ENCODE results near the gene MYCBP2.
A peak's percentile ranks its signal among the peaks of the same experiment; 100 is the strongest.

MYCBP2 gene, protein sequence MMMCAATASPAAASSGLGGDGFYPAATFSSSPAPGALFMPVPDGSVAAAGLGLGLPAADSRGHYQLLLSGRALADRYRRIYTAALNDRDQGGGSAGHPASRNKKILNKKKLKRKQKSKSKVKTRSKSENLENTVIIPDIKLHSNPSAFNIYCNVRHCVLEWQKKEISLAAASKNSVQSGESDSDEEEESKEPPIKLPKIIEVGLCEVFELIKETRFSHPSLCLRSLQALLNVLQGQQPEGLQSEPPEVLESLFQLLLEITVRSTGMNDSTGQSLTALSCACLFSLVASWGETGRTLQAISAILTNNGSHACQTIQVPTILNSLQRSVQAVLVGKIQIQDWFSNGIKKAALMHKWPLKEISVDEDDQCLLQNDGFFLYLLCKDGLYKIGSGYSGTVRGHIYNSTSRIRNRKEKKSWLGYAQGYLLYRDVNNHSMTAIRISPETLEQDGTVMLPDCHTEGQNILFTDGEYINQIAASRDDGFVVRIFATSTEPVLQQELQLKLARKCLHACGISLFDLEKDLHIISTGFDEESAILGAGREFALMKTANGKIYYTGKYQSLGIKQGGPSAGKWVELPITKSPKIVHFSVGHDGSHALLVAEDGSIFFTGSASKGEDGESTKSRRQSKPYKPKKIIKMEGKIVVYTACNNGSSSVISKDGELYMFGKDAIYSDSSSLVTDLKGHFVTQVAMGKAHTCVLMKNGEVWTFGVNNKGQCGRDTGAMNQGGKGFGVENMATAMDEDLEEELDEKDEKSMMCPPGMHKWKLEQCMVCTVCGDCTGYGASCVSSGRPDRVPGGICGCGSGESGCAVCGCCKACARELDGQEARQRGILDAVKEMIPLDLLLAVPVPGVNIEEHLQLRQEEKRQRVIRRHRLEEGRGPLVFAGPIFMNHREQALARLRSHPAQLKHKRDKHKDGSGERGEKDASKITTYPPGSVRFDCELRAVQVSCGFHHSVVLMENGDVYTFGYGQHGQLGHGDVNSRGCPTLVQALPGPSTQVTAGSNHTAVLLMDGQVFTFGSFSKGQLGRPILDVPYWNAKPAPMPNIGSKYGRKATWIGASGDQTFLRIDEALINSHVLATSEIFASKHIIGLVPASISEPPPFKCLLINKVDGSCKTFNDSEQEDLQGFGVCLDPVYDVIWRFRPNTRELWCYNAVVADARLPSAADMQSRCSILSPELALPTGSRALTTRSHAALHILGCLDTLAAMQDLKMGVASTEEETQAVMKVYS (N-terminal part only)

DNA sequence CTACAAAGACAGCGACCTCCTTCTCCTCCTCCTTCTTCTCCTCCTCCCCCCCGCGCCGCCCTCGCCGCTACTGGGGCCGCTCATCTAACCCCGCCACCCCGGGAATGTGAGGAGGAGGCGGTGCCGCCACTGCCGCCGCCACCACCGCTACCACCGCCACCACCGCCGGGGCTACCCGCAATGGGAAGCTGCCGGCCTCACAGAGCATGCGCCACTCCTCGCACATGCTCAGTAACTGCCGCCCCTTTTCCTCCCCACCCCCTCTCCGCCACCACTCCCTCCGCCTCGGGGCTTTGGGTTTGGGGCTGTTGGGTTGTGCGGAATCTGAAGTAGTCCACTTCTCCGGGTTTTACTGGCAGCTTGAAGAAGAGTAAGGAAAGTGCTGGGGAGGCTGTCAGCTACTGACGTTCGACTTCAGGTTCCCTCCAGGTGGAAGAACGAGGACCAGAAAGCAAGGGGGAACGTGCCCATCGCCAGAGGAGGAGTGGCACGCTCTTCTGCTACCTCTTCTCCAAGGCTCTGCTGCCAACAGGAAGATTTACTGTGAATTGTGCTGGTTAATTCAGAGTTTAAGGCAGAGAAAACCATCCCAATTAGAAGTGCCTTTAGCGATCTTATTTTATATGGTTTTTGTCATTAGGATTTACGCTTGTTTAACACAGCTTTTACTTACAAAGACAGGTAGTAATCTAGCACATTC is at the start of gene MYCBP2:
Gene MYCBP2, minus strand, starts transcription at position 190 of the 700 bp plus-strand sequence. CDS start 319 bp downstream, outside the sequence.
- H3K9me3 ChIP-seq (ENCODE audit: low read length): no peaks in the 10 kb centered on the region
- H3K36me3 ChIP-seq (ENCODE audit: insufficient read depth, low read length): no peaks in the 10 kb centered on the region
- no peaks in the 10 kb centered on the region for H3K27me3 ChIP-seq (ENCODE audit: insufficient read depth, low read length)
- peak within 1 kb of the TSS; percentile 93 for H3K4me3 ChIP-seq (ENCODE audit: low read length)
- H3K4me1 ChIP-seq (ENCODE audit: insufficient read depth, low read length): peaks cover 27% of the 10 kb centered on the region
- H2AFZ ChIP-seq (ENCODE audit: low read depth, low read length): peak within 1 kb of the TSS; percentile 78

DNA sequence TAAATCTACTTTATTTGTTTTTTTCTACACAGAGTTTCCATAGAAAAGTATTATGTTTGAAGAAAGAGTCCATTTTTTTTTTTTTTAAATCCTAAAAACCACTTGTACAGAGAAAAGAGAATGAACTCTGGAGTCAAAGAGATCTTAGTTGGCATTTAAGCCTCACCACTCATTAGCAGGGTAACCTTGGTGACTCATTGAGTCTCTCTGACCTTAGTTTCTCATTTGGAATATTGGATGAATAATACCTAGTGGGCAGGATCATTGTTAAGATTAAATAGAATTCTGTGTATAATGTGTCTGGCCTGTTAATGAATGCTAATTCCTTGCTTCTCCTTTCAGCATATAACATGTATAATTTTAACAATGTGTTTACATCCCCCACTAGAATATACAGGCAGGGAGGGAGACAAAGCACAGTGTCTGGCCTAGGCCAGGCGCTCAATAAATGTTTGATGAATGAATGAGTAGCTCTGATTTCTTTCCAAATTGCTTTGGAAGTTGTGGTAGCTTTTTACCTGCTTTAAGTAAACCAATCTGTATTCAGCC is 48.7 kb upstream of the MYCBP2 start:
- Histone ChIP-seq H3K27me3 (ENCODE audit: insufficient read depth, low read length) (no peaks in the 10 kb centered on the region), H3K4me3 (ENCODE audit: low read length) (no peak overlapping the region), H3K4me1 (ENCODE audit: insufficient read depth, low read length) (peaks cover 22% of the 10 kb centered on the region), H3K36me3 (ENCODE audit: insufficient read depth, low read length) (no peaks in the 10 kb centered on the region), H2AFZ (ENCODE audit: low read depth, low read length) (no peak overlapping the region), H3K9me3 (ENCODE audit: low read length) (no peaks in the 10 kb centered on the region)

DNA sequence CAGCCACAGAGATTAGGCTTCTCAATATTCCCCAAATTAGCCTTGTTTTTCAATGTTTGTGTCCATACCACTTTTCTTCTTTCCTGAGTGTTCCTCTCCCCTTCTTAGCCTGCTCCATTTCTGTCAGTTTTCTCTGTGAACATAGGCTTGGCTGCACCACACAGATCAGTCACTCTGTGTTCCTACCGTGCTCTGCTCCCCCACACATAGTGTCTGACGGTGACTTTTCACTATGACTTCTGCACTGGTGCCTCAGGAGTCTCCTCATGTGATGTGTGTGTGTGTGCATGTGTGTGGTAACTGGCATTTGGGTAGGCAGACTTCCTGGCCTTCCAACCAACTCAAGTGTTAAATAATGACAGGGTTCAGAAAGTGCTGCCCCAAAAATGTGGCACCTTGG is 47.9 kb upstream of the MYCBP2 start:
- no peaks in the 10 kb centered on the region for H3K27me3 ChIP-seq (ENCODE audit: insufficient read depth, low read length)
- H3K4me1 ChIP-seq (ENCODE audit: insufficient read depth, low read length): peaks cover 22% of the 10 kb centered on the region
- H3K4me3 ChIP-seq (ENCODE audit: low read length): no peak overlapping the region
- H2AFZ ChIP-seq (ENCODE audit: low read depth, low read length): no peak overlapping the region
- no peaks in the 10 kb centered on the region for H3K9me3 ChIP-seq (ENCODE audit: low read length)
- H3K36me3 ChIP-seq (ENCODE audit: insufficient read depth, low read length): no peaks in the 10 kb centered on the region

DNA sequence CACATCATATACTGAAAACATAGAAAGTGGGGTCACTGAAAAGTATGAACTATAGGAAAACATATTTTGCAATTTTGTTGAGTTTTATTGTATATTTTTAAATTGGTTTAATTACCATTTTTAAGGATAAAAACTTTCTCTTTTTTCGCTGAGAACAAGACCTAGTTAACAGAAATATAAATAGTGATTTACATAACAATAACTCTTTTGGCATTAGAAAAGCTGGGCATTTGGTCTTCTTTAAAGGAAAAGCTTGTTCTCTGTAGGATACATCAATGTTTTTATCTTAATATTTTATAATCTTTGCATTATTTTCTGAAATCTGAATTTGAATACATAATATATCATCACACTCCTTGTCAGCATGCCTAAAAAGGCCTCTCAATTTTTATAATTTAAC is 47.4 kb upstream of the MYCBP2 start:
- Histone ChIP-seq H3K27me3 (ENCODE audit: insufficient read depth, low read length) (no peaks in the 10 kb centered on the region), H2AFZ (ENCODE audit: low read depth, low read length) (no peak overlapping the region), H3K9me3 (ENCODE audit: low read length) (no peaks in the 10 kb centered on the region), H3K4me1 (ENCODE audit: insufficient read depth, low read length) (peaks cover 22% of the 10 kb centered on the region), H3K4me3 (ENCODE audit: low read length) (no peak overlapping the region), H3K36me3 (ENCODE audit: insufficient read depth, low read length) (no peaks in the 10 kb centered on the region)

DNA sequence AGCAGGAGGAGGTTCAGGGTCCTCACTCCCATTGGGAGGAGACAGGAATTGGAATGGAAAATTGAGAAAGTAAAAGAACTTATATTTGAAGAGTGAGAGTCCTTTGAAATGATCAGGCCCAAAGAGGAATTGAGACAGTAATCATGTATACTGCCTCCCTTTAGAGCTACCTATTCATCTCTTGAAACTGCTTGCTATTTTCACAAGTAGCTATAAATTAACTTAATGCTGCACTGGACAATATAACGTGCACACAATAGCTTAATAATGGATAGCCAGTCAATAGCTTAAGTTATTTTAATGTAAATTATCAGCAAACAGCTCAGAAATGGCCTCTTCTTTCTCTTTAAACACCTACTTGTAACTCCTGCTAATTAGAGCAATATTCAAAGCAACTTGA is 46.6 kb upstream of the MYCBP2 start:
- Histone ChIP-seq H3K27me3 (ENCODE audit: insufficient read depth, low read length) (no peaks in the 10 kb centered on the region), H3K36me3 (ENCODE audit: insufficient read depth, low read length) (no peaks in the 10 kb centered on the region), H3K4me3 (ENCODE audit: low read length) (no peak overlapping the region), H2AFZ (ENCODE audit: low read depth, low read length) (no peak overlapping the region), H3K4me1 (ENCODE audit: insufficient read depth, low read length) (peaks cover 22% of the 10 kb centered on the region), H3K9me3 (ENCODE audit: low read length) (no peaks in the 10 kb centered on the region)

DNA sequence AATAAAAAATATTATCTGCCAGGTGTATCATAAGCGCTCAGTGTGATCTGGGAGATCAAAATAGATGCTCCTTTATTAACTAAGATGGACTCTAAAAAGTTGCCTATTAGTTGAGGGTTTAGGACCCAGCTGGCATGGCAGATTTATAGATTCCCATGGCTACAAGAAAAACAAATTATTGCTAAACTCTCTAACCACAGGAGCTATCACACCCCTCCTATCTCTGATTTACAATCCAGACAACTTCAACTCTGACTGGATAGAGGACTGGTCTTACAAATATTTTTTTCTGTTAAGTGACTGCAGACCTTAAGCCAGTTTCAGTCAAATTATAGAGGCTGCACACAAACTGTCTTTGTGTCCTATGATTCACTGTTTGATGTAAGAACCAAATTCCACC is 45.4 kb upstream of the MYCBP2 start:
- Histone ChIP-seq H3K4me3 (ENCODE audit: low read length) (no peak overlapping the region), H2AFZ (ENCODE audit: low read depth, low read length) (no peak overlapping the region), H3K27me3 (ENCODE audit: insufficient read depth, low read length) (no peaks in the 10 kb centered on the region), H3K4me1 (ENCODE audit: insufficient read depth, low read length) (peaks cover 22% of the 10 kb centered on the region), H3K36me3 (ENCODE audit: insufficient read depth, low read length) (no peaks in the 10 kb centered on the region), H3K9me3 (ENCODE audit: low read length) (no peaks in the 10 kb centered on the region)

DNA sequence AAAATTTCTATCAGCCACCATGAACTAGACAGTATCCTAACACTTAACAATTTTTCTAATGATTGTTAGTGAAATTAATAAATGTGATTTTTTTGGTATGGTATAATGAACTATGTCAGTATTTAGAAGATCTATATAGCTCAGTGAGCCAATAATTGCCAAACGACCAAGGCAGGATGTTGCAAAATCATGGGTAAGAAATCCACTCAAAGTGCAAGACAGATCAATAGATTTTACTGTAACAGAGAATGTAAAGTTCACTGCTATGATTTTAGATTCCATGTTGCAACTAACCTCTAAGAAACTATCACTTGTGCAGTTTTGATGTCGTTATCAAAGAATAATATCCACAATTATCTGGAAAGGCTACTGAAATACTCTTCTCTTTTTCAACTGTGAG is 44.0 kb upstream of the MYCBP2 start:
- no peak overlapping the region for H3K4me3 ChIP-seq (ENCODE audit: low read length)
- H3K9me3 ChIP-seq (ENCODE audit: low read length): no peaks in the 10 kb centered on the region
- no peaks in the 10 kb centered on the region for H3K27me3 ChIP-seq (ENCODE audit: insufficient read depth, low read length)
- H3K36me3 ChIP-seq (ENCODE audit: insufficient read depth, low read length): no peaks in the 10 kb centered on the region
- peaks cover 20% of the 10 kb centered on the region for H3K4me1 ChIP-seq (ENCODE audit: insufficient read depth, low read length)
- no peak overlapping the region for H2AFZ ChIP-seq (ENCODE audit: low read depth, low read length)

DNA sequence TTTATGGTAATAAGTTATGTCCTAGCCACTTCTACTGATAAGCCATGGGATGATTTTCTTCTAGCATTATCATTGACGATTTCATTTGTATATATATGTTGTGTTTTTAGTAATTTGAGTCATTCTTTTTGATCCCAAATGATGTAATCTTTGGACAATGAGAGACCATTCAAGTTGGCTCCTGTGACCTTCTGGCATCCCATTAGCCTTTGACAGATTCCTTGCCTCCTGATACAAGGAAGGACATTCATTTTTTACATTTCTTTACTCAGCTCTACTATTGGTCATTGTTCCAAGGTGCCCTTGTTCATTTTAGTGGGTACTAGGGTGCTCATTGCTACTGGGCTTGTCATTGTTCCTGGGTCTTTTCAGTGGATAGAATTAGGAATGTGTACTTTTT is 35.3 kb upstream of the MYCBP2 start:
- Histone ChIP-seq H3K9me3 (ENCODE audit: low read length) (no peaks in the 10 kb centered on the region), H2AFZ (ENCODE audit: low read depth, low read length) (no peak overlapping the region), H3K36me3 (ENCODE audit: insufficient read depth, low read length) (no peaks in the 10 kb centered on the region), H3K4me1 (ENCODE audit: insufficient read depth, low read length) (peaks cover 6% of the 10 kb centered on the region), H3K27me3 (ENCODE audit: insufficient read depth, low read length) (no peaks in the 10 kb centered on the region), H3K4me3 (ENCODE audit: low read length) (no peak overlapping the region)

DNA sequence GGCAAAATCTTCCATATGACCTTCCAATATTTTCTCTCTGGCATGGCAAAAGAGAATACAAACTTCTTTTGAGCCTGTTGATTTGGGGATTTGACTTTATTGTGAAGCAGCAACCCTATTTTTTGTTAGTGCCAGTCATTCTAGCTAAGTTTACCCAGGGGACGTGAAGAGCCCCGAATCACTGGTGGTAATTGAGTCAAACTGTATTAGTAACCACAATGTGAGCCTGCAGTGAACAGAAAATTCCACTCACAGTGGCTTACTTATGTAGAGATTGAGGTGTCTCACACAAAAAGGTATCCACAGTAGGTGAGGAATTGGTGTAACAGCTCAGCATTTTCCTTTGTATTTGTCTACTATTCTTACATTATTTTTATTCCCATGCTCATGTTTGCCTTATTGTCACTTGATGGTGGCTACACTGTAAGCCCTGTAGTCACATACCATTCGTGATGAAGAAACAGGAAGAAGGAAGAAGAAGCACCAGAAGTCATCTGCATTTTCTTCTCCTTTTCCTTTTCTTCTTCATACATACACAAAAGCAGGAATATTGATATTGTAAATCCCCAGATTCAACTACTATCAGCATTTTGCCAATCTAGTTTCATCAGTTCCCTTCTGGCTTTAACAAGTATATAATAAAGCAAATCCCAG is 33.3 kb upstream of the MYCBP2 start:
- peaks cover 6% of the 10 kb centered on the region for H3K4me1 ChIP-seq (ENCODE audit: insufficient read depth, low read length)
- no peaks in the 10 kb centered on the region for H3K9me3 ChIP-seq (ENCODE audit: low read length)
- H3K4me3 ChIP-seq (ENCODE audit: low read length): no peak overlapping the region
- H3K36me3 ChIP-seq (ENCODE audit: insufficient read depth, low read length): no peaks in the 10 kb centered on the region
- H2AFZ ChIP-seq (ENCODE audit: low read depth, low read length): no peak overlapping the region
- H3K27me3 ChIP-seq (ENCODE audit: insufficient read depth, low read length): no peaks in the 10 kb centered on the region

DNA sequence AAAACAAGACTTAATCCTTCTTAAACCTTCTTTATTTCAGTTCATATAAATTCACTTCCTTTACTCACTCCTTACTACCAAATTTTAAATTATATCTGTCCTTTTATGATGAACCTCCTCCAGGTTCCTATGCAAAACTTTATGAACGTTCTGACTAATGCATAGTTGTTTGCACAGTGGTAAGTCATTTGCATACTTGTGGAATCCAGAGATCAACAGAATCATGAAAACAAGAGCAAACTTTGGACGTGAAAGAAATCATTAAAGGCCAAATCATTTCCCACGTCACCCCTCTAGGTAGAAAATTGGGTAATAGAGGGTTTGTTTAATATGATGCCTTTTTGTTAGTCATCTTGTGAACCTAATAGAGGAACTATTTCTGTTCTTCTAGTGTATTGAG is 32.3 kb upstream of the MYCBP2 start:
- no peaks in the 10 kb centered on the region for H3K27me3 ChIP-seq (ENCODE audit: insufficient read depth, low read length)
- peaks cover 6% of the 10 kb centered on the region for H3K4me1 ChIP-seq (ENCODE audit: insufficient read depth, low read length)
- no peak overlapping the region for H2AFZ ChIP-seq (ENCODE audit: low read depth, low read length)
- H3K36me3 ChIP-seq (ENCODE audit: insufficient read depth, low read length): no peaks in the 10 kb centered on the region
- H3K9me3 ChIP-seq (ENCODE audit: low read length): no peaks in the 10 kb centered on the region
- H3K4me3 ChIP-seq (ENCODE audit: low read length): no peak overlapping the region

DNA sequence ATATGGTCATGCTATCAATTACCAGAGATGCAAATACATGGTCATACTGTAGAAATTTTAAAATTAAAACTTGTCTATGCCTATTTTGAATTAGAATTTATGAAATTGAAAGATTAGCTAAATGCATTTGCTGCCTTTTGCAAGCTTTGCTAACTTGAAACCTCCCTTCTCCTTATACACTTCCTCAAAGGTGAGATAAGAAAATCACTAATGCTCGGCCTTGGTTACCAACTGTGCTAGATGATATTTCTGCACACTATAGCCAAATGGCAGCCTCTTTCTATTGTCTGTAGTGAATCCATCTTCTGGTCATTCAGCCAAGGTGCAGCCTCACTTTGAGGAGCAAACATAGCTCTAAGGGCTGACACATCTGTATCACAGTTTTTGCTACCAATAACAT is 31.1 kb upstream of the MYCBP2 start:
- H3K36me3 ChIP-seq (ENCODE audit: insufficient read depth, low read length): no peaks in the 10 kb centered on the region
- H2AFZ ChIP-seq (ENCODE audit: low read depth, low read length): no peak overlapping the region
- no peaks in the 10 kb centered on the region for H3K9me3 ChIP-seq (ENCODE audit: low read length)
- no peaks in the 10 kb centered on the region for H3K27me3 ChIP-seq (ENCODE audit: insufficient read depth, low read length)
- no peak overlapping the region for H3K4me3 ChIP-seq (ENCODE audit: low read length)
- peaks cover 6% of the 10 kb centered on the region for H3K4me1 ChIP-seq (ENCODE audit: insufficient read depth, low read length)

DNA sequence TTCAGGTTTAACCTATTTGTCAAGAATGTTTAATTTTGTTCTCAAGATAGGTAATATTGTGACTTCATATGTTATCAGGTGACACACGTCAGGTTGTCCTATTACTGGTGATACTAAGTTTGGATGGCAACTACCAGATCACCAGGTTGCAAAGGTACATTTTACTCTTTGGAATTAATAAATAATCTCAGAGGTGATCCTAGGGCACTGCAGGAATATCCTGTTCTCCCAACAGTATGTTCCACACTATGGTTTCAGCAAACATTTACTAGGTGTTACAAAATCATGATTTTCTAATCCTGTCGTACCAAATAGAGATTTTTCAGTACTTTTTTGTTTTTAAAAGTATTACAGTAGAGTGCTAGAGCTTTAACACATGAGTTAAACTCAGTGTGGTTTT is 29.3 kb upstream of the MYCBP2 start:
- Histone ChIP-seq H3K27me3 (ENCODE audit: insufficient read depth, low read length) (no peaks in the 10 kb centered on the region), H3K9me3 (ENCODE audit: low read length) (no peaks in the 10 kb centered on the region), H3K4me3 (ENCODE audit: low read length) (no peak overlapping the region), H3K4me1 (ENCODE audit: insufficient read depth, low read length) (no peaks in the 10 kb centered on the region), H2AFZ (ENCODE audit: low read depth, low read length) (no peak overlapping the region), H3K36me3 (ENCODE audit: insufficient read depth, low read length) (no peaks in the 10 kb centered on the region)
